IMR-90 (cell line): ENCODE results near the gene FGF16. TPM values are rescaled to one million over a fixed set of nuclear protein-coding genes. Genes with fewer than 3 reads are reported as not detected.

ENCODE experiments used
- ATAC-seq: fragments of 200-7000 bp; cut with Tn5 transposase; 2 replicates; pipeline ENCODE4 v1.9.1; 2020; ENCODE audit warnings: low read depth, mild to moderate bottlenecking, moderate library complexity
- BruUV-seq: library from RNA; stranded (reverse); fragments of 400-500 nt; replicated peaks from 2 replicates; lab custom pipeline; 2021; lab: Mats Ljungman, UMichigan
- CTCF ChIA-PET: fragments of 300-600 bp; formaldehyde crosslinking; extraction: SDS; loops from one replicate; lab custom pipeline; 2021; ENCODE audit warnings: antibody characterized with exemption; lab: Yijun Ruan, JAX
- POLR2A ChIA-PET: fragments of 300-600 bp; sonication (Branson Sonifier 250); formaldehyde crosslinking; loops from one replicate; lab custom pipeline; 2022; ENCODE audit warnings: antibody characterized with exemption; ENCODE audit not compliant: unreplicated experiment; lab: Charles Lee
- DNase-seq: peaks from one replicate; pipeline ENCODE4 v3.0.0; 2013
- H2AFZ ChIP-seq: replicated peaks from 2 replicates; pipeline ENCODE3; 2013; ENCODE audit warnings: low read length, mild to moderate bottlenecking; ENCODE audit not compliant: poor library complexity
- H2AK5ac ChIP-seq: 2 replicates; pipeline ENCODE4 v1.6.1; 2013; ENCODE audit warnings: low read depth, low read length, inconsistent platforms
- H2AK9ac ChIP-seq: replicated peaks from 2 replicates; pipeline ENCODE3; 2013; ENCODE audit warnings: mild to moderate bottlenecking, low read depth, low read length, moderate library complexity; ENCODE audit not compliant: poor library complexity
- H2BK120ac ChIP-seq: 2 replicates; pipeline ENCODE4 v1.6.1; 2013; ENCODE audit warnings: low read depth, low read length, inconsistent platforms
- H2BK15ac ChIP-seq: 3 replicates; pipeline ENCODE4 v1.6.1; 2013; ENCODE audit warnings: low read depth, low read length, inconsistent platforms
- H2BK20ac ChIP-seq: 2 replicates; pipeline ENCODE4 v1.6.1; 2013; ENCODE audit warnings: low read depth, mild to moderate bottlenecking, inconsistent platforms, low read length, moderate library complexity
- H2BK5ac ChIP-seq: 2 replicates; pipeline ENCODE4 v1.6.1; 2013; ENCODE audit warnings: mild to moderate bottlenecking, low read depth, low read length, inconsistent platforms; ENCODE audit not compliant: poor library complexity, severe bottlenecking
- H3K14ac ChIP-seq: replicated peaks from 2 replicates; pipeline ENCODE4 v1.6.1; 2013; ENCODE audit warnings: low read depth, low read length, inconsistent platforms
- H3K18ac ChIP-seq: 2 replicates; pipeline ENCODE4 v1.6.1; 2013; ENCODE audit warnings: low read depth, low read length, control low read depth
- H3K23ac ChIP-seq: 2 replicates; pipeline ENCODE4 v1.6.1; 2013; ENCODE audit warnings: low read depth, low read length, inconsistent platforms
- H3K27ac ChIP-seq: 2 replicates; pipeline ENCODE4 v1.5.1; 2013; ENCODE audit warnings: mild to moderate bottlenecking, control low read depth, low read length; ENCODE audit not compliant: insufficient read depth
- H3K27me3 ChIP-seq: 2 replicates; pipeline ENCODE4 v1.6.1; 2013; ENCODE audit warnings: low read length; ENCODE audit not compliant: control insufficient read depth, insufficient read depth
- H3K36me3 ChIP-seq: 2 replicates; pipeline ENCODE4 v1.6.1; 2013; ENCODE audit warnings: low read length, mixed read lengths; ENCODE audit not compliant: control insufficient read depth, insufficient read depth
- H3K4ac ChIP-seq: 2 replicates; pipeline ENCODE4 v1.6.1; 2013; ENCODE audit warnings: low read depth, low read length, inconsistent platforms
- H3K4me1 ChIP-seq: 2 replicates; pipeline ENCODE4 v1.6.1; 2013; ENCODE audit warnings: low read length, mixed read lengths; ENCODE audit not compliant: control insufficient read depth, insufficient read depth
- H3K4me2 ChIP-seq: 2 replicates; pipeline ENCODE4 v1.6.1; 2013; ENCODE audit warnings: low read depth, mild to moderate bottlenecking, control low read depth, low read length, moderate library complexity
- H3K4me3 ChIP-seq: 2 replicates; pipeline ENCODE4 v1.5.1; 2013; ENCODE audit warnings: low read depth, mild to moderate bottlenecking, control low read depth, low read length, moderate library complexity; ENCODE audit not compliant: insufficient read depth
- H3K56ac ChIP-seq: 2 replicates; pipeline ENCODE4 v1.6.1; 2013; ENCODE audit warnings: low read length, inconsistent platforms; ENCODE audit not compliant: insufficient read depth; ENCODE audit errors: extremely low read depth
- H3K79me1 ChIP-seq, 2 experiments: 2 replicates each; pipeline ENCODE4 v1.6.1; 2013; ENCODE audit warnings: low read length in 2 of 2, inconsistent platforms in 1 of 2, low read depth in 1 of 2
- H3K9ac ChIP-seq: 2 replicates; pipeline ENCODE4 v1.6.1; 2013; ENCODE audit warnings: low read depth, low read length, control low read depth
- H3K9me1 ChIP-seq: 2 replicates; pipeline ENCODE4 v1.6.1; 2013; ENCODE audit warnings: low read length, inconsistent platforms; ENCODE audit not compliant: insufficient read depth
- H3K9me3 ChIP-seq: 2 replicates; pipeline ENCODE4 v1.6.1; 2013; ENCODE audit warnings: low read length; ENCODE audit not compliant: control insufficient read depth, insufficient read depth
- H4K20me1 ChIP-seq: 2 replicates; pipeline ENCODE4 v1.6.1; 2013; ENCODE audit warnings: low read length, inconsistent platforms; ENCODE audit not compliant: insufficient read depth
- H4K5ac ChIP-seq: 2 replicates; pipeline ENCODE4 v1.6.1; 2013; ENCODE audit warnings: mild to moderate bottlenecking, low read depth, low read length, control low read depth
- H4K8ac ChIP-seq, 2 experiments: 2 replicates each; pipeline ENCODE4 v1.6.1; 2013; ENCODE audit warnings: low read depth in 2 of 2, low read length in 2 of 2, control low read depth in 1 of 2, inconsistent platforms in 1 of 2
- H4K91ac ChIP-seq: 2 replicates; pipeline ENCODE4 v1.6.1; 2013; ENCODE audit warnings: low read depth, low read length, inconsistent platforms; ENCODE audit not compliant: insufficient read depth
- BHLHE40 ChIP-seq: fragments of 150-350 bp; IDR thresholded peaks from 2 replicates; pipeline ENCODE4 v1.6.1; 2016; ENCODE audit warnings: mild to moderate bottlenecking, low read depth, low read length
- CEBPB ChIP-seq: IDR thresholded peaks from 2 replicates; pipeline ENCODE4 v1.6.1; 2012; ENCODE audit warnings: low read depth, low read length, improper control_type of control experiment
- CHD1 ChIP-seq: IDR thresholded peaks from 2 replicates; pipeline ENCODE4 v1.6.1; 2012; ENCODE audit warnings: low read depth, low read length, improper control_type of control experiment
- ELK1 ChIP-seq: fragments of 150-350 bp; IDR thresholded peaks from 2 replicates; pipeline ENCODE4 v1.6.1; 2016; ENCODE audit warnings: low read depth, mild to moderate bottlenecking, low read length, moderate library complexity, borderline replicate concordance
- FOS ChIP-seq: fragments of 150-350 bp; IDR thresholded peaks from 2 replicates; pipeline ENCODE4 v1.6.1; 2016; ENCODE audit warnings: low read depth, low read length
- MAFK ChIP-seq: IDR thresholded peaks from 2 replicates; pipeline ENCODE4 v1.6.1; 2012; ENCODE audit warnings: low read depth, low read length, improper control_type of control experiment
- MAZ ChIP-seq: IDR thresholded peaks from 2 replicates; pipeline ENCODE4 v1.6.1; 2012; ENCODE audit warnings: low read depth, mild to moderate bottlenecking, low read length, improper control_type of control experiment, moderate library complexity, borderline replicate concordance
- MXI1 ChIP-seq: IDR thresholded peaks from 2 replicates; pipeline ENCODE4 v1.6.1; 2012; ENCODE audit warnings: low read depth, mild to moderate bottlenecking, low read length, moderate library complexity, borderline replicate concordance
- NFE2L2 ChIP-seq: fragments of 150-350 bp; IDR thresholded peaks from 2 replicates; pipeline ENCODE4 v1.6.1; 2016; ENCODE audit warnings: low read depth, mild to moderate bottlenecking, low read length
- POLR2A ChIP-seq: IDR thresholded peaks from 2 replicates; pipeline ENCODE4 v1.6.1; 2012; ENCODE audit warnings: mild to moderate bottlenecking, low read depth, low read length
- RAD21 ChIP-seq: IDR thresholded peaks from 2 replicates; pipeline ENCODE4 v1.6.1; 2012; ENCODE audit warnings: low read length, improper control_type of control experiment
- RCOR1 ChIP-seq: IDR thresholded peaks from 2 replicates; pipeline ENCODE4 v1.6.1; 2012; ENCODE audit warnings: mild to moderate bottlenecking, low read length, improper control_type of control experiment; ENCODE audit not compliant: insufficient replicate concordance
- RFX5 ChIP-seq: IDR thresholded peaks from 2 replicates; pipeline ENCODE4 v1.8.0; 2012; ENCODE audit warnings: low read depth, mild to moderate bottlenecking, low read length, moderate library complexity
- SMC3 ChIP-seq: fragments of 150-350 bp; IDR thresholded peaks from 2 replicates; pipeline ENCODE4 v1.6.1; 2016; ENCODE audit warnings: low read depth, mild to moderate bottlenecking, antibody characterized with exemption, low read length, moderate library complexity
- WGBS, 2 experiments: methylation state at CpG; one replicate each; pipeline versions ENCODE4 v1.1.5 to v1.1.7; 2013; ENCODE audit warnings: missing lambda C conversion rate in 2 of 2; ENCODE audit not compliant: insufficient read length in 1 of 2; ENCODE audit errors: extremely low coverage in 2 of 2; 5-methylcytosine and 5-hydroxymethylcytosine counted together
- dilution Hi-C: fragments of 300-500 bp; cut with HindIII; formaldehyde crosslinking; loops from one replicate; pipeline ENCODE4 v1.14.3; 2018; ENCODE audit warnings: low sequenced_read_pairs; ENCODE audit not compliant: unreplicated experiment
- in situ Hi-C: fragments of 300-500 bp; cut with MboI; formaldehyde crosslinking; loops from 3 replicates; pipeline ENCODE4 v1.14.3; 2019; ENCODE audit warnings: low sequenced_read_pairs, inconsistent platforms, mixed read lengths
- intact Hi-C: fragments of 100-400 bp; cut with micrococcal nuclease; formaldehyde crosslinking; loops from 2 replicates; pipeline ENCODE4 v1.10.0; 2022
- polyA plus RNA-seq, 3 experiments: library from polyadenylated mRNA; depleted of rRNA; stranded (reverse); fragments of >200 nt; gene quantifications; 2 replicates each; pipeline ENCODE4 v1.2.3, GENCODE V29; 2012; ENCODE audit warnings: low replicate concordance in 1 of 3
- total RNA-seq: library from RNA; depleted of rRNA; stranded (reverse); fragments of >200 nt; gene quantifications from 2 replicates; pipeline ENCODE4 v1.2.3, GENCODE V29; 2012
- TF ChIP-seq, protein P1 (sequence below): fragments of 150-350 bp; IDR thresholded peaks from 2 replicates; pipeline ENCODE4 v1.6.1; 2017; ENCODE audit warnings: mild to moderate bottlenecking, antibody characterized with exemption, low read length, low read depth
- TF ChIP-seq, protein P2 (sequence below): conservative IDR thresholded peaks from 2 replicates; pipeline ENCODE4 v1.5.1; 2012; ENCODE audit warnings: mild to moderate bottlenecking, low read depth, low read length, improper control_type of control experiment

Gene FGF16
- total and polyA plus RNA-seq, 2 of the 4 experiments (the other 2 are of a cell fraction): not detected

DNA sequence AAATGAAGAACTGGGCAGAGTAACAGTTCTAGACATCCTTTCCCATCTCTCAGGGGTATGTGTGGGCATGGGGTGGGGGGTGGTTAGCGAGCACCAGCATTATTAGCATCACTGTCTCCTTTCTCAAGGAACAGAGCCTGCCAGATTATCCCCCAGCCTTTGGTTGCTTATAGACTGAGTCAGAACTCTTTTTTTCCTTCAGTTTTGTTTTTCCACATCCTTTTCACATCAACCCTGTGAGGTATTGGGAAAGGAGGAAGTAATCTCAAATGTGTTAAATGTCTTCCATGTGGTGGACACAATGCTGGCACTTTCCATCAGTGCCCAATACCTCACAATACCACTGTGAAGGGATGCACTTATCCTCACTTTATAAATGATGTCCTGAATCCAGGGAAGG, 3.1 kb upstream of the FGF16 start:
- Histone ChIP-seq H3K4me3 (no peak overlapping the region), H3K23ac (no peak overlapping the region), H3K79me1 (no peaks in the 10 kb centered on the region), H4K5ac (no peak overlapping the region), H3K9ac (no peak overlapping the region), H3K9me1 (no peaks in the 10 kb centered on the region), H3K4me2 (no peak overlapping the region), H3K9me3 (no peaks in the 10 kb centered on the region), H3K36me3 (no peaks in the 10 kb centered on the region), H2AFZ (no peak overlapping the region), H2BK5ac (no peak overlapping the region), H3K14ac (no peak overlapping the region), H2BK15ac (no peak overlapping the region), H3K27me3 (peaks cover 10% of the 10 kb centered on the region), H2BK120ac (no peak overlapping the region), H4K8ac (no peak overlapping the region), H2AK5ac (no peak overlapping the region), H3K18ac (no peak overlapping the region), H4K91ac (no peak overlapping the region), H3K56ac (no peak overlapping the region), H4K20me1 (no peaks in the 10 kb centered on the region), H3K4ac (no peak overlapping the region), H3K4me1 (no peaks in the 10 kb centered on the region), H2BK20ac (no peak overlapping the region), H2AK9ac (no peak overlapping the region), H3K27ac (no peak overlapping the region)
- ChIA-PET POLR2A (no interaction called here), CTCF (no interaction called here)
- in situ Hi-C loops: no loop called here
- intact Hi-C loops: loop anchor here (10.0 kb wide), 1 partner anchor 141 kb away; no protein-coding TSS in a partner anchor
- no peak for TF ChIP-seq CEBPB
- TF ChIP-seq BHLHE40: no peak
- TF ChIP-seq, protein P1, sequence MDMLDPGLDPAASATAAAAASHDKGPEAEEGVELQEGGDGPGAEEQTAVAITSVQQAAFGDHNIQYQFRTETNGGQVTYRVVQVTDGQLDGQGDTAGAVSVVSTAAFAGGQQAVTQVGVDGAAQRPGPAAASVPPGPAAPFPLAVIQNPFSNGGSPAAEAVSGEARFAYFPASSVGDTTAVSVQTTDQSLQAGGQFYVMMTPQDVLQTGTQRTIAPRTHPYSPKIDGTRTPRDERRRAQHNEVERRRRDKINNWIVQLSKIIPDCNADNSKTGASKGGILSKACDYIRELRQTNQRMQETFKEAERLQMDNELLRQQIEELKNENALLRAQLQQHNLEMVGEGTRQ: no peak
- TF ChIP-seq MAZ: no peak
- TF ChIP-seq MAFK: no peak
- TF ChIP-seq, protein P2, sequence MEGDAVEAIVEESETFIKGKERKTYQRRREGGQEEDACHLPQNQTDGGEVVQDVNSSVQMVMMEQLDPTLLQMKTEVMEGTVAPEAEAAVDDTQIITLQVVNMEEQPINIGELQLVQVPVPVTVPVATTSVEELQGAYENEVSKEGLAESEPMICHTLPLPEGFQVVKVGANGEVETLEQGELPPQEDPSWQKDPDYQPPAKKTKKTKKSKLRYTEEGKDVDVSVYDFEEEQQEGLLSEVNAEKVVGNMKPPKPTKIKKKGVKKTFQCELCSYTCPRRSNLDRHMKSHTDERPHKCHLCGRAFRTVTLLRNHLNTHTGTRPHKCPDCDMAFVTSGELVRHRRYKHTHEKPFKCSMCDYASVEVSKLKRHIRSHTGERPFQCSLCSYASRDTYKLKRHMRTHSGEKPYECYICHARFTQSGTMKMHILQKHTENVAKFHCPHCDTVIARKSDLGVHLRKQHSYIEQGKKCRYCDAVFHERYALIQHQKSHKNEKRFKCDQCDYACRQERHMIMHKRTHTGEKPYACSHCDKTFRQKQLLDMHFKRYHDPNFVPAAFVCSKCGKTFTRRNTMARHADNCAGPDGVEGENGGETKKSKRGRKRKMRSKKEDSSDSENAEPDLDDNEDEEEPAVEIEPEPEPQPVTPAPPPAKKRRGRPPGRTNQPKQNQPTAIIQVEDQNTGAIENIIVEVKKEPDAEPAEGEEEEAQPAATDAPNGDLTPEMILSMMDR: no peak
- TF ChIP-seq RFX5: no peak
- no peak for TF ChIP-seq MXI1
- no peak for TF ChIP-seq POLR2A
- no peak for TF ChIP-seq RCOR1
- no peak for TF ChIP-seq NFE2L2
- no peak for TF ChIP-seq SMC3
- no peak for TF ChIP-seq FOS
- no peak for TF ChIP-seq CHD1
- TF ChIP-seq RAD21: no peak
- TF ChIP-seq ELK1: no peak
- no peak for ATAC-seq
- no TSS peak for BruUV-seq
- dilution Hi-C loops: no loop called here
- WGBS, 2 experiments: no CpG with 5 or more reads among the region's 1 CpG
- no peak for DNase-seq
